IPS-15b (cell line): ENCODE results near the gene DOCK8.
A peak's percentile ranks its signal among the peaks of the same experiment; 100 is the strongest.
"Not testable (repeated sequence)": the region's sequence is repeated elsewhere in the genome, so short reads cannot be mapped to it uniquely, and the experiment has no call there.

Experiments
- H3K27me3 ChIP-seq: one replicate; pipeline ENCODE4 v1.6.1; 2013; ENCODE audit warnings: low read length; ENCODE audit not compliant: control insufficient read depth, insufficient read depth
- H3K36me3 ChIP-seq: one replicate; pipeline ENCODE4 v1.6.1; 2013; ENCODE audit warnings: low read length; ENCODE audit not compliant: control insufficient read depth, insufficient read depth
- H3K4me1 ChIP-seq: one replicate; pipeline ENCODE4 v1.6.1; 2013; ENCODE audit warnings: mild to moderate bottlenecking, low read length; ENCODE audit not compliant: control insufficient read depth, insufficient read depth
- H3K4me3 ChIP-seq: one replicate; pipeline ENCODE4 v1.5.1; 2013; ENCODE audit warnings: low read depth, low read length
- H3K9ac ChIP-seq: one replicate; pipeline ENCODE4 v1.6.1; 2013; ENCODE audit warnings: low read depth, mild to moderate bottlenecking, low read length
- H3K9me3 ChIP-seq: one replicate; pipeline ENCODE4 v1.6.1; 2013; ENCODE audit warnings: mild to moderate bottlenecking, low read length; ENCODE audit not compliant: control insufficient read depth, insufficient read depth

The DOCK8 gene

DNA sequence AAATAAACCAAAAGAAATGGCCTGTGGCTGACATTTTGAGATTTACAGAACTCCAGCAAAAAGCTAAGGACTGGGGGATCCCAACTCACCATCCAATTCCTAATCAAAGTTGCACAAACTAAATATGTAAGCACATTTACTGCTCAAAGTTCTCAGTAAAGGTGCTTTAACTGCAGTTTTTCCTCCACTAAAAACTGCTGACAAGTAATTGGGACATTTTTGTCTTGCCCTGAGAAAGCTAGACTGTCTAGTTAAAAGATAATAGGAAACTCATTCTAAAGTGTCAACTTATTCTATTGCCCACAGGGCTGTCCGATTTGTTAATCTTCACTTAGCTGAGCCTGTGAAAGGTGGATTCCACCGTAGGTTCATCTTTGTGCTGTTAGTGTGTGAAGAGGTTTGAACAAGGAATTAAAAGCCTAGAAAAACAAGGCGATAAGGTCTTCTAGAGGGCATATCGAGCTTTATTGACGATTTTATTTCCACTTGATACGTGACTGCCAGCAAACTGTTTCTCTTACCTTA lies 1.0 kb downstream of the DOCK8 start:
- Histone ChIP-seq H3K4me1 (no peaks in the 10 kb centered on the region), H3K9me3 (no peaks in the 10 kb centered on the region), H3K27me3 (peaks cover 46% of the 10 kb centered on the region), H3K4me3 (peak overlapping the region; percentile 56), H3K9ac (no peak overlapping the region), H3K36me3 (no peaks in the 10 kb centered on the region)

DNA sequence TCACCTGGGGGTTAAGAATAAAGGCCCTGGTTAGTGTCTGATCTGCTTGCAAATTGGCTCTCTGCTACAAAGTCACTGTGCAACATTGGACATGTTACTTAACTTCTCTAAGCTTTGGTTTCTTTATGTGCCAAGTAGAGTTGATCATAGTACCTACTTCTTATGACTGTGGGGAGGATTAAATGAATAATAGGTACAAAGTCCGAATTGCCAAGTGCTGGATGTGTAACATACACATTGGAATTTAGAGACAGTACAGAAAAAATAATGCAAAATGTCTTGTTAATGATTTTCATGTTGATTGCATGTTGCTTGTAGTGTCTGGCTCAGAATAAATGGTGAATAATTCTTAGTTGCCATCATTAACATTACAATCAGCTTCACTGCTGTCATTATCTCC lies 2.2 kb downstream of the DOCK8 start:
- Histone ChIP-seq H3K4me1 (no peaks in the 10 kb centered on the region), H3K9me3 (no peaks in the 10 kb centered on the region), H3K36me3 (no peaks in the 10 kb centered on the region), H3K9ac (no peak overlapping the region), H3K4me3 (no peak overlapping the region), H3K27me3 (peaks cover 44% of the 10 kb centered on the region)

DNA sequence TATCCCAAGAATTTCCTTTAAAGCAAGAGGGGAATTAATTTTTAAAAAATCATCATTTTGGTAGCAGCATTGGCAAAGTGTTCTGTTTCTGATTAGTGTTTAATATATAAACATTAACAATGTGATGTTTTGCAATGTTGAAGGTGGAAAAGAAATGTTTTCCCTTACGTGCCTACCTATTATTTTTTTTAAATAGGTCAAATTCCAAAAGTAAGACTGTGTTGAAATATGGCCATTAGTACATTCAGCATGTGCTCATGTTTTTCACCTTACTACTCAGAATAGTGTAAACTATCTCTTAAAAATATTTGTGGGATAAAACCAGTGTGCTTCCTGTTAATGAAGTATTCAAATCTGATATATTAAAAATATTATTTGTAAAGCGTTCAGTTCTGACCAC lies 3.3 kb downstream of the DOCK8 start:
- Histone ChIP-seq H3K9me3 (no peaks in the 10 kb centered on the region), H3K36me3 (no peaks in the 10 kb centered on the region), H3K4me3 (no peak overlapping the region), H3K27me3 (peaks cover 35% of the 10 kb centered on the region), H3K9ac (no peak overlapping the region), H3K4me1 (no peaks in the 10 kb centered on the region)

DNA sequence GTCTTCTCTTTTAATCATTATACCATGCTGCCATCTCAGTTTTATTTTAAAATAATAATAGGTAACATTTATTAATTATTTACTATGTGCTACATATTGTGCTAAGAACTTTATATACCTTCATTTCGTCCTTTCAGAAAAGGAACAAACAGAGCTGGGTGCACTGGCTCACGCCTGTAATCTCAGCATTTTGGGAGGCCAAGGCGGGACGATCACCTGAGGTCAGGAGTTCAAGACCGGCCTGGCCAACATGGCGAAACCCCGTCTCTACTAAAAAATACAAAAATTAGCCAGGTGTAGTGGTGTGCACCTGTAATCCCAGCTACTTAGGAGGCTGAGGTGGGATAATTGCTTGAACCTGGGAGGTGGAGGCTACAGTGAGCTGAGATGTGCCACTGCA lies 4.4 kb downstream of the DOCK8 start:
- H3K4me1 ChIP-seq, H3K4me3 ChIP-seq, H3K9me3 ChIP-seq, H3K36me3 ChIP-seq, H3K9ac ChIP-seq: not testable (repeated sequence)
- peaks cover 25% of the 10 kb centered on the region for H3K27me3 ChIP-seq

DNA sequence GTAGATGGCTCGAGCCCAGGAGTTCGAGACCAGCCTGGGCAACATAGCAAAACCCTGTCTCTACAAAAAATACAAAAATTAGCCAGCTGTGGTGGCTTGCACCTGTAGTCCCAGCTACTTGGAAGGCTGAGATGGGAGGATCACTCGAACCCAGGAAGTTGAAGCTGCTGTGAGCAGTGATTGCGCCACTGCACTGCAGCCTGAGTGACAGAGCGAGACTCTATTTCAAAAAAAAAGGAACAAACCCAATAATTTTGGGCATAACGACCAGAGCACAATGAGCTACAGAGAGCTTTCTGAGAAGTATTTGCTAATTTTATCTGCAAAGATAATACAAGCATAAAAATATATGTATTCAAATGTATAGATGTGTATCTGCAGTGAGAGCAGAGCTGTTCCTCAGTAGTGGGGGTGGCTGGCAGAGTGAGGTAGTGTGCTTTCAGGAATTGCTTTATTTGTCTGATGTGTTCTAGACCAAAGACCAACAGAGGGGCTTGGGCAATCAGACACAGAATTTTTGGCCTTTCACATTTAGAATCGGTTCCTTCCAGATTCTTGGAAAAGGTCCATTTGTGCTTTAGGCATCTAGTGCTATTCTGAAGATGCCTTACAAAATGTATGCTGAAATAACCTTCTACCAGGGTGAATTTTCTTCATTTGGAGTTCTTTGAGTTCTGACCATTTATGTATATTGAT lies 5.2 kb downstream of the DOCK8 start:
- no peaks in the 10 kb centered on the region for H3K4me1 ChIP-seq
- H3K4me3 ChIP-seq = no peak overlapping the region
- H3K9me3 ChIP-seq = no peaks in the 10 kb centered on the region
- H3K36me3 ChIP-seq = no peaks in the 10 kb centered on the region
- H3K9ac ChIP-seq = no peak overlapping the region
- H3K27me3 ChIP-seq = peaks cover 22% of the 10 kb centered on the region

DNA sequence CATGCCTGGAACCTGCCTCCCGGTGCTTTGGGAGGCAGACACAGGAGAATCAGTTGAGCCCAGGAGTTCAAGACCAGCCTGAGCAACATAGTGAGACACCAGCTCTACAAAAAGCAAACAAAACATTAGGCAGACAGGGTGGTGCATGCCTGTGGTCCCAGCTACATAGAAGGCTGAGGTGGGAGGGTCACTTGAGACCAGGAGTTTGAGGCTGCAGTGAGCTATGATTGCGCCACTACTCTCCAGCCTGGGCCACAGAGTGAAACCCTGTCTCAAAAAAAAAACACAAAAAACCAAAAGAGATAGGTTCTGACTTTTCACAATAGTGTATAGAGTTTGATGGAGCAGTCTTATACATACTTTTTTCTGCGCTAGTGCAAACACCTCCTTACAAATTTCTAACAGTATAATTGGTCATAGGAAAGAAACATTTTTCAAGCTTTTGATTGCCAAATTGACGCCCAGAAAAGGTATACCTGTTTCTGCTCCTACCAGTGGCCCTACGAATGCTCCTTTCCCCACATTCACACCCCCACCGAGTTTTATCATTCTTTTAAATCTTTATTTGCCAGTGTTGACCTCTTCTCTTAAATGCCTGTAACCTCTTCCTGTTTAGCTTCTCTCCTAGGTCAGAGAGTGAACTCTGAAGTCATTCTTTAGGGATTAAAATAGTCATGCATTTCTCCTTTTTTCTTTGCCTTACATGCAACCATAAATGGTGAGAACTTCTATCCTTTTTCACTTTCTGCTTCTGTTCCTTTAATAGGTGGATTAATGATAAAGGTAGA lies 7.5 kb downstream of the DOCK8 start:
- no peaks in the 10 kb centered on the region for H3K4me1 ChIP-seq
- H3K4me3 ChIP-seq = no peak overlapping the region
- H3K36me3 ChIP-seq = no peaks in the 10 kb centered on the region
- H3K9ac ChIP-seq = no peak overlapping the region
- peaks cover 1% of the 10 kb centered on the region for H3K27me3 ChIP-seq
- no peaks in the 10 kb centered on the region for H3K9me3 ChIP-seq

DNA sequence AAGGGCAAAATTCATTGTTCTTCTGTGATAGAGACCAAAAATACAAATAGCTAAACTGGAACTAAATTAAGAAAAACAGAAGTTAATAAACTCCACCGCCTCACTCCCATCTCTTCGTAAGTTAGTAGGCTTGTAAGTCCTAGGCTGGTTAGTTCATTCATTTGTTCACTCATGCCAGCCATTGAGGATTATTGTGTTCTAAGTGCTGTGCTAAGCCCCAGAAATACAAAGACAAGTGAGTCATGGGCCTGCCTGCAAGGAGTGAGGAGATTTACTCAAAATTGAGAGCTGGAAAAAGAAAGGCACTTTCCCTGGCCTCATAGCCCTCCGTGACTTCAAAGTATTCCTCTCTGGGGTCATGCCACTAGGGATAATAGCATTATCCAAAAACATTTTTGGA lies 8.5 kb downstream of the DOCK8 start:
- H3K27me3 ChIP-seq = no peaks in the 10 kb centered on the region
- no peak overlapping the region for H3K9ac ChIP-seq
- no peaks in the 10 kb centered on the region for H3K9me3 ChIP-seq
- H3K36me3 ChIP-seq = no peaks in the 10 kb centered on the region
- no peak overlapping the region for H3K4me3 ChIP-seq
- H3K4me1 ChIP-seq = no peaks in the 10 kb centered on the region

DNA sequence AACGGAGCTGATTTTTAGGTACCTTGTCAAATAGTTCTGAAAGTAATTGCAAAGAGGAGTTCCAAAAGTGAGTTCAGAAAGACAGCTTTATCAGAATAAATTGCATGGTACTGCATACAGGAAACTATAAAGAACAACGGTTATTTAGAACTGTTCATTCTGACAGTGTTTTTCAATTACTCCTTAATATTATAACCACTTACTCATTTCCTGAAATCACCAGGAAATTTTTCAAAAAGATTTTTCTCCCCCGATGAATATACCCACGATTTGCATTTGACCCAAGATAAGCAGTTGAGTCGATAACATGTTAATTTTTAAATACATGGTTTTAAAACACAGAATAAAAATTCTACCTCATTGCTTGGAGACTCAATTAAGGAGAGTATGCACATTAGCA lies 9.4 kb downstream of the DOCK8 start:
- no peaks in the 10 kb centered on the region for H3K27me3 ChIP-seq
- no peaks in the 10 kb centered on the region for H3K4me1 ChIP-seq
- no peaks in the 10 kb centered on the region for H3K36me3 ChIP-seq
- H3K9me3 ChIP-seq = no peaks in the 10 kb centered on the region
- H3K4me3 ChIP-seq = no peak overlapping the region
- no peak overlapping the region for H3K9ac ChIP-seq

DNA sequence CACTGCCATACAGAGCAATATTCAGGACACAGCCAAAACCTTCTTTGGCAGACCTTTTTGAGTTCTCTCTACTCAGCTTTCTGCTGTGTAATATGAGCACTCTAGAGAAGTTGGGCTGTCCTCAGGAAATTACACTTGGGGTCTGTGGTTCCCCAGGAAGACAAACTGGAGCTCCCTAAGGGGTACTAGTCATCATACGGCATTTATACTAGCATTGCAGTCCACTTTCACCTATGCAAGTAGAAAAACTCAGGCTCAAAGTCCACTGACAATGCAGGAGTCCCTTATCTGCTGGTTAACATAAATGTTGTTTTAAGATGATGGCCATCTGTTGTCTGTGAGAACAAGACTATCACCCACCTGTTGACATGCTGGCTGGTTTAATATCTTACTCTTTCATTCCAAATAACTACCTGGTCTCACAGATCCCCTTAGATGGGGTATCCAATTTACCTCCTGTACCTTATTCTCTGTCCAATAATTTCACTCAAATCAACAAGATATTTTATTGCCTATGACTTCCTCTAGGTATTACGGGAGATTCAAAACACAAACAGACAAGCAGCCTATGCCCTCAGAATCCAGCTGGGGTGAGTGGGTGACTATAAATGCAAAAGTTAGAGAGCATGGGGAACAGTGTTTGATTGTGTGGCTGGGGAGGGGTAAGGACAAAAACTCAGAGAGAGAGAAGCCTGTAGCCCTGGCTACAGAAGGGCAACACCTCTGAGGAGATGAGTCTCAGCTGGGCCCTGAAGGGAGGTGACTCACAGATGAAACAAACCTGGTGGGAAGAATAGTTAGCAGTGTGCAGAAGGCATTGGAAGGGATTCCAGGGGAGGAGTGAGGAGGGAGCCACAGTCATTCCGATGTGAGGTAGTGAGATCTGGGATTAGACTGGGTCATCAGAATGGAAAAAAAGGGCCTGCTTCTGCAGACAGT lies 10.2 kb downstream of the DOCK8 start:
- Histone ChIP-seq H3K27me3 (no peaks in the 10 kb centered on the region), H3K36me3 (no peaks in the 10 kb centered on the region), H3K4me1 (no peaks in the 10 kb centered on the region), H3K9ac (no peak overlapping the region), H3K4me3 (no peak overlapping the region), H3K9me3 (no peaks in the 10 kb centered on the region)

DNA sequence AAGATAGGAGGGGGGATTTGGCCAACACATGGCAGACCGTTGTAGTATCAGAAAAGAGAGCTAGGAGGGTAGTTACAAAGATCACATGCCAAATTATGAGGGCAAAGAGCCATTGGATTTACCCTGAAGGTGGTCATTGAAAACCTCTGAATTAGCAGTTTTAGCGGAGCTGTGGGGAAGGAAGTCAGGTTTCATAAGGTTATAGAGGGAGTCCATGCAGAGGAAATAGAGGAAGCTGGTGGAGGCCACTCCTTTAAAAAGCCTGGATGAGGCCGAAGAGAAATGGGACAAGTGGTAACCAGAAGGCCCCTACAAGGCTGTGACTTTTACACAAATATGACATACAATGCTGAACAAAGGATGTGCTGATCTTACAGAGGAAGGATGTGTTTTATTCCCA lies 13.2 kb downstream of the DOCK8 start:
- Histone ChIP-seq H3K4me1 (no peaks in the 10 kb centered on the region), H3K4me3 (no peak overlapping the region), H3K36me3 (no peaks in the 10 kb centered on the region), H3K27me3 (no peaks in the 10 kb centered on the region), H3K9ac (no peak overlapping the region), H3K9me3 (no peaks in the 10 kb centered on the region)

DNA sequence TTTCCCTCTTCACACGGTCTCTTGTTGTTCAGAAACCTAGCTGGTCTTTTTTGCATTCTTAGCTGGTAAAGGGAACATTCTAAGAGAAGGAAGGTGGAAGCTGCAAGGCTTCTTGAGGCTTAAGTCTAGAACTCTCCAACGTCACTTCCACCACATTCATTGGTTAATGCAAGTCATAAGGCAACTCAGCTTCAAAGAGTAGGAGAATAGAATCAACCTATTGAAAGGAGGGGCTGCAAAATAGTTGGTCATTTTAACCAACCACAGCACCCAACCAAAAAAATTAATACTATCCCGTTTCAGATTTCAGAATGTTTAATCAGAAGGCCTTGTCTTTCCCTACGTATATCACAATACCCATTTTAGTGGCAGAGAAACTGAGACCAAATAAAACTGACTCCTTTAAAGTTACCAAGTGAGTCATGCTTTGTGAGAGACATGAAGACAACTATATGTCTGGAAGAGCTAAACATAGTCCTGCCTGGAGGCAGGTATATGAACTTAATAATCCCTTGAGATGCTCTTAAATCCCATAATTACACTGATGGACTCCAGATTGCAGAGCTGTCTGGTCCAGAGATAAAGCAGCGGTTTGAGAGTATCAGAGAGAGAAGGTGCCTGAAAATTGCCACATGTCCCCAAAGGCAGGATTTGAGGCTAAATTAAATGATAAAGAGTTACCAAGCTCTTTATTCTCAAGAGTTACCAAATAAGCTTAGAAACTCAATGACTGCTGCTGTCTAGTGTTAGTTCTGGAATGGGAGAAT lies 14.4 kb downstream of the DOCK8 start:
- Histone ChIP-seq H3K27me3 (no peaks in the 10 kb centered on the region), H3K36me3 (no peaks in the 10 kb centered on the region), H3K9me3 (no peaks in the 10 kb centered on the region), H3K4me1 (no peaks in the 10 kb centered on the region), H3K9ac (no peak overlapping the region), H3K4me3 (no peak overlapping the region)
